ENCODE results near the gene UGCG.

DNA sequence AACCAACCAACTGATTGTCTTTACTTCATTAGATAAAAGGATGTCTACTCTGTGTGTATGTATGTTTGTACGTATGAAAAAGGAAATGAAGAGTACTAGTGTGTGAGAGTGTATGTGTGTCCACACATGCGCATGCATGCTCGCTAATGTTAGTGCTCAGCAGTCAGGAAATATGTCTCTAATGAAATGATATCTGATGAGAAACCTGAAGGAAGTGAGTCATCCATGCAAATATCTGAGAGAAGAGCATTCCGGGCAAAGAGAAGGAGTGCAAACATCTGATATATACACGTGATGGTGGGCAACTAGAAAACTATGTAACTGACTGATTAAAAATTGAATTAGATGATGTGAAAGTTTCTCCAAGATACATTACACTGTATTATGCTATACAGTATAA, 29.6 kb upstream of the UGCG start:
- TF ChIP-seq, protein P1, sequence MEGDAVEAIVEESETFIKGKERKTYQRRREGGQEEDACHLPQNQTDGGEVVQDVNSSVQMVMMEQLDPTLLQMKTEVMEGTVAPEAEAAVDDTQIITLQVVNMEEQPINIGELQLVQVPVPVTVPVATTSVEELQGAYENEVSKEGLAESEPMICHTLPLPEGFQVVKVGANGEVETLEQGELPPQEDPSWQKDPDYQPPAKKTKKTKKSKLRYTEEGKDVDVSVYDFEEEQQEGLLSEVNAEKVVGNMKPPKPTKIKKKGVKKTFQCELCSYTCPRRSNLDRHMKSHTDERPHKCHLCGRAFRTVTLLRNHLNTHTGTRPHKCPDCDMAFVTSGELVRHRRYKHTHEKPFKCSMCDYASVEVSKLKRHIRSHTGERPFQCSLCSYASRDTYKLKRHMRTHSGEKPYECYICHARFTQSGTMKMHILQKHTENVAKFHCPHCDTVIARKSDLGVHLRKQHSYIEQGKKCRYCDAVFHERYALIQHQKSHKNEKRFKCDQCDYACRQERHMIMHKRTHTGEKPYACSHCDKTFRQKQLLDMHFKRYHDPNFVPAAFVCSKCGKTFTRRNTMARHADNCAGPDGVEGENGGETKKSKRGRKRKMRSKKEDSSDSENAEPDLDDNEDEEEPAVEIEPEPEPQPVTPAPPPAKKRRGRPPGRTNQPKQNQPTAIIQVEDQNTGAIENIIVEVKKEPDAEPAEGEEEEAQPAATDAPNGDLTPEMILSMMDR (conservative IDR thresholded peaks at IDR 0.05; ENCODE audit: low read length): no peak
- no peak for TF ChIP-seq EZH2phosphoT487 (IDR thresholded peaks at IDR 0.05; ENCODE audit: borderline replicate concordance)
